Skeletal muscle tissue (tissue), 5 donors: ENCODE data around the gene PRKCI. TPM values are rescaled to one million over a fixed set of nuclear protein-coding genes. Genes with fewer than 3 reads are reported as not detected.

ENCODE experiments used
- H3K27ac ChIP-seq: one replicate; pipeline ENCODE4 v1.7.0; 2013; ENCODE audit warnings: mild to moderate bottlenecking, low read depth, low read length, inconsistent platforms
- H3K27me3 ChIP-seq, 3 donors: one replicate each; pipeline ENCODE4 v1.7.0; 2013; ENCODE audit warnings: low read length in 3 of 3; ENCODE audit not compliant: control insufficient read depth in 3 of 3, insufficient read depth in 3 of 3
- H3K36me3 ChIP-seq, 3 donors: one replicate each; pipeline ENCODE4 v1.7.0; 2013; ENCODE audit warnings: low read length in 3 of 3; ENCODE audit not compliant: control insufficient read depth in 3 of 3, insufficient read depth in 3 of 3
- H3K4me1 ChIP-seq, 3 donors: one replicate each; pipeline ENCODE4 v1.7.0; 2013; ENCODE audit warnings: low read length in 3 of 3, mild to moderate bottlenecking in 3 of 3; ENCODE audit not compliant: control insufficient read depth in 3 of 3, insufficient read depth in 3 of 3
- H3K4me3 ChIP-seq, 3 donors: one replicate each; pipeline ENCODE4 v1.7.0; 2013; ENCODE audit warnings: low read length in 3 of 3
- H3K9ac ChIP-seq, 3 donors: one replicate each; pipeline ENCODE4 v1.7.0; 2013; ENCODE audit warnings: low read length in 3 of 3, mild to moderate bottlenecking in 3 of 3, moderate library complexity in 2 of 3, low read depth in 1 of 3
- H3K9me3 ChIP-seq, 3 donors: one replicate each; pipeline ENCODE4 v1.7.0; 2013; ENCODE audit warnings: low read length in 3 of 3; ENCODE audit not compliant: control insufficient read depth in 3 of 3
- small RNA-seq: library from RNA; depleted of rRNA; stranded (forward); fragments of <200 nt; gene quantifications from one replicate; pipeline ENCODE3, GENCODE V24; 2014
- total RNA-seq: library from RNA; depleted of rRNA; stranded (reverse); fragments of >200 nt; gene quantifications from one replicate; pipeline ENCODE4 v1.2.3, GENCODE V29; 2014
- donor health status: Osteomylitis.

Gene PRKCI
- total RNA-seq, 1 donor from 2014 or later, result 21.9 TPM

DNA sequence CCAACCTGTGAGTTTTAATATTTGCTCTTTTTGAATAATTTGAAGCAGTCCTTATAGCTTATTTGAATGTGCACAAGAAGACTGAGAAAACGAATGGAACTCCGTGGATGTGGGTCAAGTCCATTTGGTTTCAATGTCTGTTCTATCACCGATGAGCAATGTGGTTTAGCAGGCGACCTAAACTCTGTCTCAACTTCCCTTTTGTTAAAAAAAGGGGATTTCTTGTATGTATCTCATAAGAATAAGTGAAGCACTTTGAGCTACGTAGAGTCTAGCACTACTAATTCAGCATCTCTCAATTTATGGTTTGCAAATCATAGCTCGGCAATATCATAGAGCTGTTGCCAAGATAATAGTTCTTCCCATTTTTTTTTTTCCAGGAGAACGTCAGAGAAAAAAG is 130.7 kb downstream of the PRKCI start:
- Histone ChIP-seq H3K9me3 (no peaks in the 10 kb centered on the region), H3K9ac (no peak overlapping the region), H3K4me1 (peaks cover 15 to 16% (median 15%) of the 10 kb centered on the region in 3 donors), H3K27ac (no peak overlapping the region), H3K36me3 (no peaks in the 10 kb centered on the region), H3K27me3 (no peaks in the 10 kb centered on the region), H3K4me3 (no peak overlapping the region)

DNA sequence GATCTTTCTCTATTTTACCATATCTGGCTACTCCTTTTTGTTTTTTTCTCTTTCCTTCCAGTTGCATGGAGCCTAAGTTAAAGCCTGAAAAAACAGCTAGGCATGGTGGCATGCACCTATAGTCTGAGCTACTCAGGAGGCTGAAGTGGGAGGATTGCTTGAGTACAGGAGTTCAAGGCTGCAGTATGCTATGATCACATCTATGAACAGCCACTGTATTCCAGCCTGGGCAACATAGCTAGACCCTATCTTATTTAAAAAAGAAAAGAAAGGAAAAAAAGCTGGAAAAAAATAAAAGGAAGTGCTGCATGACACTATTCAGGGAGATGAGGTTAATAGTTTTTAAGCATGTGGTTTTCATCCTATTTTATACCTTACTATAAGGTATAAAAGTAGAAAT is 131.3 kb downstream of the PRKCI start:
- Histone ChIP-seq H3K4me3 (no peak overlapping the region), H3K27ac (no peak overlapping the region), H3K9ac (no peak overlapping the region), H3K27me3 (no peaks in the 10 kb centered on the region), H3K36me3 (no peaks in the 10 kb centered on the region), H3K9me3 (no peaks in the 10 kb centered on the region), H3K4me1 (peaks cover 16 to 18% (median 18%) of the 10 kb centered on the region in 3 donors)

DNA sequence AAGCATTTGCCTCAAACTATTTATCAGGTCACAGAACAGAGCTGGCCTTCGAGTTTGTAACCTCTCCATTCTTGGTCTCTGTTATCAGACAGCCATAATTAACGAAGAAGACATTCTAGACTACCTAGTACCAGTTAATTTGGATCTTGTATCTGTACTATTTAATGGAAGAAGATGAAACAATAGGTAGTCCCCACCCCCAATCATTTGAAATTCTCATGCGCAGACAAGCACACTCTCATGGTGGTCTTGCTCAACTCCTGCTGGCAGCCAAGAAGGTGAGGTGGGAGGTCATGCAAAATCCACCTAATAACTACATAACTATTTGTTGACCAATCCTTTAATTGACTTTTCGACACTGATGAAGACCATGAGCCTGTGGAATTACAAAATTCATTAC is 132.5 kb downstream of the PRKCI start:
- Histone ChIP-seq H3K4me3 (no peak overlapping the region), H3K4me1 (peaks cover 17 to 21% (median 18%) of the 10 kb centered on the region in 3 donors), H3K27ac (no peak overlapping the region), H3K9ac (no peak overlapping the region), H3K9me3 (no peaks in the 10 kb centered on the region), H3K36me3 (no peaks in the 10 kb centered on the region), H3K27me3 (no peaks in the 10 kb centered on the region)

Small RNAs within 50 kb of the gene (small RNA-seq; reads per million reads assigned to genes)
- gene RF00019, result not detected

Other genes with a start within 250 kb of the PRKCI start
- gene GPR160, start 184.4 kb upstream of the PRKCI start, total RNA-seq, result 2.6 TPM
- 32.9 TPM for gene PHC3, start 40.7 kb upstream of the PRKCI start, total RNA-seq
- 32.4 TPM for gene SKIL, start 135.3 kb downstream of the PRKCI start, total RNA-seq
- gene CLDN11, start 196.4 kb downstream of the PRKCI start, total RNA-seq, result 1.6 TPM